OCI-LY1 (cell line): ENCODE measurements around the gene ARL13A.
"Not testable (repeated sequence)": the region's sequence is repeated elsewhere in the genome, so short reads cannot be mapped to it uniquely, and the experiment has no call there.

ENCODE experiments used
- CTCF ChIP-seq: fragments of 200-600 bp; sonication (generic), shearing (Covaris generic); IDR thresholded peaks from 2 replicates; pipeline ENCODE4 v1.5.1; 2017; ENCODE audit warnings: mild to moderate bottlenecking, antibody characterized with exemption, low read length, moderate library complexity, mixed read lengths
- EZH2 ChIP-seq: fragments of 200-600 bp; sonication (generic), shearing (Covaris generic); IDR thresholded peaks from 2 replicates; pipeline ENCODE4 v1.8.0; 2017; ENCODE audit warnings: borderline replicate concordance, mixed run types, mild to moderate bottlenecking, antibody characterized with exemption, low read length, moderate library complexity, mixed read lengths

DNA sequence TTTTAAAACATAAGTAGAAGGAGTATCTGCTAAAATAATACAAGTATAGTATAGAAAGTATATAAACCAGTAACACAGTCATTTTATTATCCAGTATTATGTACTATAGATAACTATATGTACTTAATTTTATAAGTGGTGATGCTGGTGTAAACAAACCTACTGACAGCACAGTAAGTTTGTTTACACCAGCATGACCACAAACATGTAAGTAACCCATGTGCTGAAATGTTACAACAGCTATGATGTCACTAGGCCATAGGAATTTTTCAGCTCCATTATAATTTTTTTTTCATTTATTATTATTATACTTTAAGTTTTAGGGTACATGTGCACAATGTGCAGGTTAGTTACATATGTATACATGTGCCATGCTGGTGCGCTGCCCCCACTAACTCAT lies 42.5 kb downstream of the ARL13A start:
- not testable (repeated sequence) for TF ChIP-seq CTCF, EZH2
